GM19455 (cell line): Measurements from ENCODE around the gene TMPRSS4.

Source experiments
- ATAC-seq: cut with Tn5 transposase; IDR thresholded peaks from one replicate; pipeline ENCODE4 v1.9.1; 2021; ENCODE audit not compliant: unreplicated experiment

Gene TMPRSS4

GRCh38 chr11:118078911-118079411 lies 2.1 kb downstream of the TMPRSS4 start:
- ATAC-seq: no peak

GRCh38 chr11:118079491-118079890 lies 2.6 kb downstream of the TMPRSS4 start:
- ATAC-seq: no peak

- ATAC-seq: no peak
These were observed 3.4 kb downstream of the TMPRSS4 start for GRCh38 chr11:118080296-118080695.

- no peak for ATAC-seq
These were observed 4.5 kb downstream of the TMPRSS4 start for GRCh38 chr11:118081241-118081958.

- ATAC-seq: no peak
These were observed 6.1 kb downstream of the TMPRSS4 start for GRCh38 chr11:118082880-118083552.

GRCh38 chr11:118084247-118084646 lies 7.4 kb downstream of the TMPRSS4 start:
- ATAC-seq: no peak

- no peak for ATAC-seq
These were observed 7.8 kb downstream of the TMPRSS4 start for GRCh38 chr11:118084656-118085055.

- no peak for ATAC-seq
These were observed 10.3 kb downstream of the TMPRSS4 start, which contains the start of gene SMIM35 for GRCh38 chr11:118086913-118087768. Gene SMIM35 (minus strand): TSS chr11:118086963. CDS start chr11:118086757, 206 bp downstream.

GRCh38 chr11:118087931-118088330 lies 11.1 kb downstream of the TMPRSS4 start:
- ATAC-seq: no peak

GRCh38 chr11:118088531-118088930 lies 11.7 kb downstream of the TMPRSS4 start:
- no peak for ATAC-seq

GRCh38 chr11:118090545-118091162 lies 13.8 kb downstream of the TMPRSS4 start:
- no peak for ATAC-seq

- ATAC-seq: no peak
These were observed 14.8 kb downstream of the TMPRSS4 start for GRCh38 chr11:118091690-118092089.

- ATAC-seq: no peak
These were observed 16.2 kb downstream of the TMPRSS4 start for GRCh38 chr11:118092907-118093571.

- no peak for ATAC-seq
These were observed 18.6 kb downstream of the TMPRSS4 start for GRCh38 chr11:118095493-118095892.

- no peak for ATAC-seq
These were observed 19.1 kb downstream of the TMPRSS4 start for GRCh38 chr11:118095967-118096367.

GRCh38 chr11:118098996-118099837 lies 22.3 kb downstream of the TMPRSS4 start:
- no peak for ATAC-seq

- no peak for ATAC-seq
These were observed 23.1 kb downstream of the TMPRSS4 start for GRCh38 chr11:118099838-118100556.

GRCh38 chr11:118100691-118101232 lies 23.9 kb downstream of the TMPRSS4 start:
- no peak for ATAC-seq
